Glomerular endothelial cell (primary cell): ENCODE results near the gene ZBTB25. TPM values are rescaled to one million over a fixed set of nuclear protein-coding genes. Genes with fewer than 3 reads are reported as not detected.

Source experiments
- DNase-seq: peaks from one replicate; pipeline ENCODE4 v3.0.0-alpha.2; 2011; ENCODE audit warnings: low read depth, low spot score; ENCODE audit errors: extremely low read depth
- total RNA-seq: library from RNA; depleted of rRNA; stranded (reverse); fragments of >200 nt; gene quantifications from 2 replicates; pipeline ENCODE4 v1.2.3, GENCODE V29; 2015

Gene ZBTB25
- total RNA-seq, 1 donor from 2014 or later, result 4.1 TPM

- no peak for DNase-seq
Observed at GRCh38 chr14:64488590-64489099, 15.0 kb downstream of the ZBTB25 start.

- DNase-seq, result no peak
Observed at GRCh38 chr14:64478634-64479250, 24.9 kb downstream of the ZBTB25 start.

GRCh38 chr14:64476438-64476837 is 27.2 kb downstream of the ZBTB25 start:
- DNase-seq, result no peak

GRCh38 chr14:64475585-64476273 is 27.9 kb downstream of the ZBTB25 start:
- DNase-seq, result no peak

- DNase-seq, result no peak
Observed at GRCh38 chr14:64474698-64475097, 28.9 kb downstream of the ZBTB25 start.

DNA sequence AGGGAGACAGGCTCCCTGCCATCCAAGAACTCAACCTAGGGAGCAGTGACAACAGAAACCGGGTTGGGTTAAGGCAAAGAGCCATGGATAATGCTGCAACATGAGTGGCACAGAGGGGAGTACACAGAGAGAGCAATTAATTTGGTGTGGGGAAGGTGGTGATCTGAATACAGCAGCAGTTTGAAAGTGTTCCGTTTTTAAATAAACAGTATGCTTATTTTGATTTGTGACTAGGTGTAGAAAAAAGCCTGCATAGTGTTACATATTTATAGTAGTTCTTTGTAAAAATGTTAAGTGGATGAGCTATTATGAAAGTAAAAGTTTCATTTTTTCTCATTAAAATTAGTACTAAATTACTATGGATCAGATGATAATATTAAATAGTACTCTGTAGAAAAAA is 29.6 kb downstream of the ZBTB25 start:
- DNase-seq, result no peak

DNA sequence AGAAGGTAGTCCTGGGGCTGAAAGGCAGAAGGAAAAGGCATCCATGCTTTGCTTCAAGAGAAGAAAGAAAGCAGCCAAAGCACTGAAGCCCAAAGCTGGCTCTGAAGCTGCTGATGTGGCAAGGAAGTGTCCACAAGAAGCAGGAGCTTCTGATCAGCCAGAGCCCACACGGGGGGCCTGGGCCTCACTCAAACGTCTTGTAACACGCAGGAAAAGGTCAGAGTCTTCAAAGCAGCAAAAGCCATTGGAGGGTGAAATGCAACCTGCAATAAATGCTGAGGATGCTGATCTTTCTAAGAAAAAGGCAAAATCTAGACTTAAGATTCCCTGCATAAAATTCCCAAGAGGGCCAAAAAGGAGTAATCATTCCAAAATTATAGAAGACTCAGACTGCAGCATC is 35.2 kb downstream of the ZBTB25 start:
- DNase-seq, result no peak

DNA sequence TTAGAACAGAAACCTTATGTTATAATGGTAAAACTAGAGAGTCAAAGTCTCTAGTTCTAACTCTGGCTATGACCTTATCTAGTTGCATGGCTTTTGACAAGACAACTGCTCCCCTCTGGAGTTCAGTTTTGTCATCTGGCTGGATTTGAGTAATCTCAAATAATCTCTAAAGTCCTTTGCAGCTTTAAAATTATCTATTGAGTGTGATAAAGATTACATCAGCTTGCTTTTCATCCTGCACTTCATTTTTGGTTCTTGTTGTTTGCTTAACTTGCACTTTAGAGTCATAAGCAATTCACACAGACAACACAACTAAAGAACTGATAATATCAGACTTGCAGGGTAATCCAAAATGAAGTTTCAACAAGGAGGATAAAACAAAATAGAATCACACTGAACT is 36.1 kb downstream of the ZBTB25 start:
- no peak for DNase-seq

DNA sequence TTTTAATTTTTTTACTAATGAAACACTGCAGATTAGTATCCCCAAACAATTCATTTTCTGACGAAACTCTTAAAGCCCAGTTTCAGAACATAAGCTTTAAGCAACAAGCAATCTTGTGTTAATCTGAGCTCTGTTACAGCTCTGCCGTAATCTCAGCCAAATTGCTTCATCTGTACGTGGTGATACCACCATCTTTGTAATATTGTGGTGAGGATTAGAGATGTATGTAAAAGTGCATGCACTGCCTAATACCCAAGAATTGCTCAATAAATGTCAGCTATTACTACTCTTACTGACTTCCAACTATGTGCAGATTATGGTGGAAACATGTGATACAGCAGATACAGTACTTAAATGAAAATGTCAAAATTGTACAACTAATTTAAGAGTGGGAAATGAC is 36.5 kb downstream of the ZBTB25 start:
- DNase-seq, result no peak

DNA sequence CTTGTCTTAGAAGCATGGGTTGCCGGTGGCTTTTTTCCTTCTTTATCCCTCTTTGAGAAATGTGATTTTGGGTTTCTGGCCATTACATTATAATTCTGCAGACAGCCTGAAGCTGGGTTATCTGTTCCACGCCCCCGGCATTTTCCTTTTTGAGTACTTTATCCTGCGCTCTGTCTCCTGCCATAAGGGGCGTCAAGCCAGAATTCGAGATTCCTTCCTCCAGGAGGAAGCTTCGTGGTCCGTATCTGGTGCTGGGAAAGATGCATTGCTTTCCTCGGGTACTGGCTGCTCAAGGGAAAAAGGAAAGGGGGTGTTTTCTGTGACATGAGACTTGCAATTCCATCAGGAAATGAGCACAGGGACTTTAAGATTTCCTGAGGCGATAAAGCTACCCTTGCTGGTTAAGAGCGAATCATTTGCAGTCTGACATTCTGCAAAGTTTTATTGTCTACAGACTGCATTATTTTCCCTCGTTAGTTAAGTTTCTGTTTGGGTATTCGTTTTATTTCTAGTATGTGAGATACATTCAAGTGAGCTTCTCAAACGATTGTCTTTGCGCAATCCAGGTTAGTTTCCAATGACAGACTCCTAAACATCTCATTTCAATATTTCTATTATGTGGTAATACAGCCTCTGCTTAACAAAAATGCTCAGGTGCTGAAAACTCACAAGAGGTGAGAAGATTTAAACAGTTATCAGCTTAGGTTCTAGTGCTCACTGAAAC is 37.6 kb downstream of the ZBTB25 start:
- DNase-seq, result no peak

GRCh38 chr14:64465191-64465822 is 38.3 kb downstream of the ZBTB25 start, which contains the start of gene AKAP5:
Gene AKAP5, plus strand, starts transcription at chr14:64465499. Its CDS starts 2,896 bp downstream, at chr14:64468395.
- DNase-seq, result no peak

DNA sequence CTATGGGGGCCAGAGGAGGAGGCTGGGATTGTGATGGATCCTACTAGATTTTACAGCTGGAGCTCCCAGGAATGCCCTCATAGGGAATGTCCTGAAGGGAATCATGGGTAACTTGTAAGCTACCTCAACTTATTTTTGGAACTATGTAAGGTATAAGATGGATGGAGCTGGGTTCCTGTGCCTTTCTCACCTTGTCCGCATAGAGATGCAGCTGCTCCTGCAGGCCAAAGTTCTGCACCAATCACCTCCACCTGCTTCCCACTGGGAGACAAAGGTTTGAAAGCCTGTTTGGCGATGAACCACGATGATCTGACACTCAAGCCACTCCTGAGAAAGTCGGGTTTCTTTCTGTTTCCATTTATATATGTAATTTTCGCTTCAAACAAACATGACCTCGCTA is 39.0 kb downstream of the ZBTB25 start:
- no peak for DNase-seq

- no peak for DNase-seq
Observed at GRCh38 chr14:64463873-64464272, 39.8 kb downstream of the ZBTB25 start.

DNA sequence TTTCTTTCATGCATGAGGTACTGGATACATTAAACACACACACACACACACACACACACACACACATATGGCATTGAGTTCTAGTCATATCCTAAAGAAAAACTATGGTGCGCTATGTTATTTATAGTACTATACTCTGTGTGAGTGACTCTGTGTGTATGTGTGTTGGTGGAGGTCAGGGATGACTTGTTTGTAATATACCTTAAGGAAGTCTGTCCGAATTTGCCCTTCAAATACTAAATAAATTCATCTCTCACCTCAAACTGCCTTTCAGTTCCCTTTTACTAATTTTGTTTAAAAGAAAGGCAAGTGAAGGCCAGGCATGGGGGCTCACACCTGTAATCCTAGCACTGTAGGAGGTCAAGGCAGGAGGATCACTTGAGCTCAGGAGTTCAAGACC is 40.4 kb downstream of the ZBTB25 start:
- no peak for DNase-seq

DNA sequence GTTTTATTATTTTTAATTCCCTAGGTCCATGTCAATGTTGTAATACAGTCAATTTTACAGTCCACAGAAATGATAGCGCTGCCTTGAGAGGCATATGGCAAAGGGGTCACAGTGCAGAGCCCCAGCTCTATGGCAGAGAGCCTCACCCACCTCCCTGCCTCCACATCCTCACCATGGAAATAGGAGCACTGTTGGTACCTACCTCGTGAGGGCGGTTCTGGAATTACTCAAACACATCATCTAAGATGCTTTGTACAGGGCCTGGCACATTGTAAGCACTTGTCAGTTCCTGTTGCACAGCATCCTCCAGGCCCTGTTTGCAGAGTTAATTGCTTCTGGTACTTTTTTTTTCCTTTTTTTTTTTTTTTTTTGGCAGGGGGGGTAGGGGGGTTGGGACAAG is 42.4 kb downstream of the ZBTB25 start:
- no peak for DNase-seq

DNA sequence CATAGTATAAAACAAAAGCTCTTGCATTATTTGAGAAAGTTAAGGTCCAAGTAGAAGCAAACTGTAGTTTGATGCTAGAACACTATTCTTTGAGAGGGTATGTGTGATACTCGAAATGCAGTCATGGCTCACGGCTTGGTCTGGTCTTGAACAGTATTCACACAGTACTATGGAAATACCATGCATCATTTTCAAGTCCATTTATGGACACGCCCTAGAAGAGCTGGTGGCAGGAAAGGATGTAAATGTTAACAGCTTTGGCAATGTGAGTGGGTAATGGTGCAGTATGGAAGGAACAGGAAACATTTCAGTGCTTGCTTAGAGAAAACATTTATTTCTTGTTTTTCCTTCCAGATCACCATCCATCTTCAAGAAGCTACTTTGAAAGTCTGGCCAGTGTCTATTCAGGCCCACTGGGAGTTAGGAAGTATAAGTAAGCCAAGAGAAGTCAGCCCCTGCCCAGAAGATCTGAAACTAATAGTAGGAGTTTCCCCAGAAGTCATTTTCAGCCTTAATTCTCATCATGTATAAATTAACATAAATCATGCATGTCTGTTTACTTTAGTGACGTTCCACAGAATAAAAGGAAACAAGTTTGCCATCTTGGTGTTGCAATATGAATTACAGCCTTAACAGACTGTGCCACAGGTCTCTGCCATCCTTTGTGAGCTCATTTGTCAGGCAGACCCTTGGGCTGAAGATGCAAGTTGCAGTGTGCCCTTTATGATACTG is 44.1 kb downstream of the ZBTB25 start:
- DNase-seq, result no peak

DNA sequence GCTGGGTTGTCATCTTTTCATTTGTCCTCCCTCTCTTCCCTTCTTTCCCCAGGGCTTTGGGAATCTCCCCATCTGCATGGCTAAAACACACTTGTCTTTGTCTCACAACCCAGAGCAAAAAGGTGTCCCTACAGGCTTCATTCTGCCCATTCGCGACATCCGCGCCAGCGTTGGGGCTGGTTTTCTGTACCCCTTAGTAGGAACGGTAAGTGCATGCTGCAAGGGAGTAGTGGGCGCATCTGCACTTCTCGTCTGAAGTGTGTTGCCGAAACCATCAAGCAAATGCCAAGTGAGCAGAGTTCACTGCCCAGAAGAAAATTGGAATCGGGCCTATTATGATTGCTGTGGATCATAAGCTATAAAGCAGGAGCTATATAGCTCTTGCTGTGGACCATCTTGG is 49.0 kb downstream of the ZBTB25 start:
- no peak for DNase-seq

DNA sequence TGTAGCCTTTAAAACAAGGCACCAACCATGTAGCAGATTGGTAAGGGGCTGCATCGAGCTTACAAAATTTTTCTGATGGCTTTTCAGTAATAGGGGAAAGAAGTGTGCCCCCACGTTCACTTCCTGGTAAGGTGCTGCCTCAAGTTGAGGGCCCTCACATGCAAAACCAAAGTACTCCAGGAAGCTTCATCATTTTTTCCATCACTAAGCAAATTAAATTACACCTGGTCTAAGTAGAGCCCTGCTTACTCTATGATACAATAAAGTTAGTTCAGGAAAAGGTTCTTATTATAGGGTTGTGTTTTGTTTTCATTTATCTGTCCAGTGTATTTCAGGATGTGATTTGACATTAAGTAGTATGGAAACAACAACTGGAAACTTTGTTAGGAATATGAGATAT is 53.4 kb downstream of the ZBTB25 start:
- DNase-seq, result no peak

DNA sequence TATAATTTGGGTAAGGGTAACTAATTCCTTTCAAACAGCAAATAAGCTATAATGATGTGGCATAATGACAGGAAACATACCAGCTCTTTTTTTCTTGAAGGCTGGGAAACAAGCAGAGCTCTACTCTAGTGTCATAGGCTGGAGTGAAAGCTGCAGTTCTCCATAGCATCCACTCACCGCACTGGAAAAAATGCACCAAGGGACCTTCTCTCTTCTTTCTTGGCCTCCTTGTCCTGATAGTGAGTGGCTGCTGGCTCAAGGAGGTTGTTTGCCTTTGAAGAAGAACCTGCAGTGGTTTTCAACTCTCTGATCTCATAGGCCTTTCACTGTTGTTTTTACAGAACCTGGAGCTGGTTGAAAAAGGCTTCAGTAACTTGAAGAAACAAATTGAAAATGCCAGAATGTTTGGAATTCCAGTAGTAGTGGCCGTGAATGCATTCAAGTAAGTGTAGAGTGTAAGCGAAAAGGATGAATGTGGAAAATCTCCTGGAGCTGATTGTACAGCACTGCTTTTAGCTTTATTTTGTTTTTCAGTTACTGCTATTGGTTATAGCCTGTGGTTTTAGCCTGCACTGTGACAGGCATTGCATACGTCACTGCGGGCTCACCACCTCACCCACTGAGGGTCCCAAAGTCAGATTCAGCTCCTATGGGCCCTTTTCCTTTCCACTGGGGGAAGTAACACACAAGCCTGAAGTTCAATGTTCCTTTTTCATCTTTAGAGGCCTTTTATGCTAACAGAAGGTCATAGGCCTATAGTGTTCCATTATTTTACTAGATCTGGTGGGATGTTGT is 55.6 kb downstream of the ZBTB25 start:
- DNase-seq, result no peak
